ENCODE results near the gene KRT33A.

The KRT33A gene

DNA sequence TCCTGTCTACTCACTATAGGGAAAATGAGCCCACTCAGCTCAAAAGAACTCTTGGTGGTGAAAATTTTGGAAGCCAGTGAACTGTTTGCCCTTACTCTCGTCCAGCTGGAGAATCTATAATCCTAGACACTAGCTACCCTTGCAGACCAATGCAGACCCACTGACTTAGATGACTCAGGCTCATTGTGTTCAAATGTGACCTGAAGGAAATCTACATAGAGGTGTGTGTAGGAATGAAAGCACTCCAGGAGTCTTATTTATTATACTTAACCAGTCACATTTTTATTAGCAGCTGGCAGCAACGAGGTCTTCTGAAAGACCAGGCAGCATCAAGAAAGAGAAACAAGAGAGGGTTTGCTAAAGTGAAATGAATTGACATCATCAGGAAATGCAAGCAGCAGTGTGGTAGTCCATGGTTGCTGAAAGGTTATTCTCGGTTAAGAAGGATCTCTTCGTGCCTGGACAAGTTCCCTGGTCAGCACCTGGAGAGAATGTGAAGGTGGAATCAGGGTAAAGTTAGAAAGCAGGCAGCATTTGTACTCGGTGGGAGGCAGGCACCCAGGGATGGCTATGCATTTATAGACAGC, 49.3 kb downstream of the KRT33A start:
- DNase-seq, result no peak

DNA sequence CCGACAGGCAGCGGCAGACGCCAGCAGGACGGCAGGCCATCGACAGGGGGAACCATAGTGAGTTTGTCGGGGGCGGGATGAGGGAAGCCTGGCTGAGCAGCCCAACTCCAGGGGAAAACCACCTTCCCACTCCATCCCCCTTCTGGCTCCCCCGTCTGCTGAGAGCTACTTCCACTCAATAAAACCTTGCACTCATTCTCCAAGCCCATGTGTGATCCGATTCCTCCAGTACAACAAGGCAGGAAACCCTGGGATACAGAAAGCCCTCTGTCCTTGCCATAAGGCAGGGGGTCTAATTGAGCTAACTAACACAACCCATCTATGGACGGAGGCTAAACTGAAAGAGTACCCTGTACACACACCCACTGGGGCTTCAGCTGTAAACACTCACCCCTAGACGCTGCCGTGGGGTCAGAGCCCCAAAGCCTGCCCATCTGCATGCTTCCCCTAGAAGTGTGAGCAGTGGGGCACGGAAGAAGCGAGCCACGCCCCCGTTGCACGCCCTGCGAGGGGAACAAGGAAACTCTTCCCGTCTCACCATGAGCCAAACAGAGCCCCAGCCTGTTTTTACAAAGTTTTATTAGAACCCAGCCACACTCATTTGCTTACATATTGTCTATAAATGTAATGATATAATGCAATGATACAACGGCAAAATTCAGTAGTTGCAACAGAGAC, 52.0 kb downstream of the KRT33A start:
- DNase-seq, result no peak

DNA sequence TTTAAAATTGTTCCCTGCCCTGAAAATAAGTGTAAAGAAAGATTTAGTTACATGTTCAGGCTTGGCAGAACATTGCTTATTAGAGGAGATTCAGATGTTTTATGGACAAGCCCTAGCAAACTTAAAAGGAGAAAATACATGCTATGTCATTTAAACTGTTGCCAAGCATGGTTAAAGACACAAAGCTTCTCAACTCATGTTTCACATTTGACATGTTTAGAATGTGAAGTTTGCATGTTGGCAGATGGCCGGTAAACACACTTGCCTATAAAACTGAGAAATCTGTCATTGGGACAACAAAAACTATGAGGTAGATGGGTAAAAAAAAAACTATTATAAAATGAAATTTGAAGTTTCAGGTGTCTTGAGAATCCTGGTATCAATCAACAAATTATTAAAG, 53.8 kb downstream of the KRT33A start:
- no peak for DNase-seq
